Ascending aorta (tissue), 2 donors: ENCODE measurements around the gene SNRNP48. TPM values are rescaled to one million over a fixed set of nuclear protein-coding genes. Genes with fewer than 3 reads are reported as not detected.

ENCODE experiments used
- DNase-seq, 2 donors: peaks; one replicate each; pipeline ENCODE4 v3.0.0-alpha.2; 2019; ENCODE audit warnings: low spot score in 2 of 2
- H3K27ac ChIP-seq, 2 donors: fragments of 200-600 bp; sonication (generic); one replicate each; pipeline ENCODE4 v1.5.1; 2016 to 2017; ENCODE audit warnings: mild to moderate bottlenecking in 1 of 2
- H3K27me3 ChIP-seq: fragments of 200-600 bp; sonication (generic); one replicate; pipeline ENCODE4 v1.5.1; 2017
- H3K36me3 ChIP-seq, 2 donors: fragments of 200-600 bp; sonication (generic); one replicate each; pipeline ENCODE4 v1.5.1; 2016
- H3K4me1 ChIP-seq, 2 donors: fragments of 200-600 bp; sonication (generic); one replicate each; pipeline ENCODE4 v1.5.1; 2016 to 2017; ENCODE audit warnings: mild to moderate bottlenecking in 1 of 2
- H3K4me3 ChIP-seq, 2 donors: fragments of 200-600 bp; sonication (generic); one replicate each; pipeline ENCODE4 v1.5.1; 2016 to 2017; ENCODE audit warnings: mild to moderate bottlenecking in 1 of 2
- H3K9me3 ChIP-seq, 2 donors: fragments of 200-600 bp; sonication (generic); one replicate each; pipeline ENCODE4 v1.5.1; 2016
- intact Hi-C: fragments of 100-400 bp; cut with DNase I; formaldehyde crosslinking; loops from one replicate; pipeline ENCODE4 v1.15.1; 2023
- total RNA-seq: library from RNA; depleted of rRNA; stranded (reverse); fragments of >200 nt; gene quantifications from one replicate; pipeline ENCODE4 v1.1.0, GENCODE V29; 2016
- TF ChIP-seq, protein P1 (sequence below), 3 experiments: fragments of 200-600 bp in 2 of 3; fragments of 450-650 bp in 1 of 3; sonication (generic) in 2 of 3; IDR thresholded peaks; one replicate each; pipeline ENCODE4 v1.5.1; 2016 to 2019; ENCODE audit warnings: antibody characterized with exemption in 3 of 3, mild to moderate bottlenecking in 1 of 3, moderate library complexity in 1 of 3

SNRNP48 gene
- total RNA-seq, 1 donor from 2014 or later: 1.3 TPM

- TF ChIP-seq, protein P1, sequence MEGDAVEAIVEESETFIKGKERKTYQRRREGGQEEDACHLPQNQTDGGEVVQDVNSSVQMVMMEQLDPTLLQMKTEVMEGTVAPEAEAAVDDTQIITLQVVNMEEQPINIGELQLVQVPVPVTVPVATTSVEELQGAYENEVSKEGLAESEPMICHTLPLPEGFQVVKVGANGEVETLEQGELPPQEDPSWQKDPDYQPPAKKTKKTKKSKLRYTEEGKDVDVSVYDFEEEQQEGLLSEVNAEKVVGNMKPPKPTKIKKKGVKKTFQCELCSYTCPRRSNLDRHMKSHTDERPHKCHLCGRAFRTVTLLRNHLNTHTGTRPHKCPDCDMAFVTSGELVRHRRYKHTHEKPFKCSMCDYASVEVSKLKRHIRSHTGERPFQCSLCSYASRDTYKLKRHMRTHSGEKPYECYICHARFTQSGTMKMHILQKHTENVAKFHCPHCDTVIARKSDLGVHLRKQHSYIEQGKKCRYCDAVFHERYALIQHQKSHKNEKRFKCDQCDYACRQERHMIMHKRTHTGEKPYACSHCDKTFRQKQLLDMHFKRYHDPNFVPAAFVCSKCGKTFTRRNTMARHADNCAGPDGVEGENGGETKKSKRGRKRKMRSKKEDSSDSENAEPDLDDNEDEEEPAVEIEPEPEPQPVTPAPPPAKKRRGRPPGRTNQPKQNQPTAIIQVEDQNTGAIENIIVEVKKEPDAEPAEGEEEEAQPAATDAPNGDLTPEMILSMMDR (IDR thresholded peaks at IDR 0.05): no peak
- H3K9me3 ChIP-seq: no peaks in the 10 kb centered on the region
- intact Hi-C loops: no loop called here
- no peak overlapping the region for H3K4me3 ChIP-seq
- no peak for DNase-seq
- no peaks in the 10 kb centered on the region for H3K4me1 ChIP-seq
- no peak overlapping the region for H3K27ac ChIP-seq
- no peaks in the 10 kb centered on the region for H3K27me3 ChIP-seq
- H3K36me3 ChIP-seq: no peaks in the 10 kb centered on the region
Observed at GRCh38 chr6:7644417-7644816, 54.4 kb downstream of the SNRNP48 start.

GRCh38 chr6:7646394-7646793 is 56.4 kb downstream of the SNRNP48 start:
- Histone ChIP-seq H3K4me1 (no peaks in the 10 kb centered on the region), H3K27me3 (no peaks in the 10 kb centered on the region), H3K36me3 (no peaks in the 10 kb centered on the region), H3K4me3 (no peak overlapping the region), H3K9me3 (no peaks in the 10 kb centered on the region), H3K27ac (no peak overlapping the region)
- DNase-seq: no peak
- TF ChIP-seq, protein P1 (IDR thresholded peaks at IDR 0.05): no peak
- intact Hi-C loops: no loop called here

- no peaks in the 10 kb centered on the region for H3K27me3 ChIP-seq
- H3K9me3 ChIP-seq: no peaks in the 10 kb centered on the region
- H3K4me1 ChIP-seq: no peaks in the 10 kb centered on the region
- no peak overlapping the region for H3K4me3 ChIP-seq
- H3K27ac ChIP-seq: no peak overlapping the region
- TF ChIP-seq, protein P1 (IDR thresholded peaks at IDR 0.05): no peak
- intact Hi-C loops: no loop called here
- no peak for DNase-seq
- H3K36me3 ChIP-seq: no peaks in the 10 kb centered on the region
Observed at GRCh38 chr6:7647504-7647903, 57.5 kb downstream of the SNRNP48 start.

DNA sequence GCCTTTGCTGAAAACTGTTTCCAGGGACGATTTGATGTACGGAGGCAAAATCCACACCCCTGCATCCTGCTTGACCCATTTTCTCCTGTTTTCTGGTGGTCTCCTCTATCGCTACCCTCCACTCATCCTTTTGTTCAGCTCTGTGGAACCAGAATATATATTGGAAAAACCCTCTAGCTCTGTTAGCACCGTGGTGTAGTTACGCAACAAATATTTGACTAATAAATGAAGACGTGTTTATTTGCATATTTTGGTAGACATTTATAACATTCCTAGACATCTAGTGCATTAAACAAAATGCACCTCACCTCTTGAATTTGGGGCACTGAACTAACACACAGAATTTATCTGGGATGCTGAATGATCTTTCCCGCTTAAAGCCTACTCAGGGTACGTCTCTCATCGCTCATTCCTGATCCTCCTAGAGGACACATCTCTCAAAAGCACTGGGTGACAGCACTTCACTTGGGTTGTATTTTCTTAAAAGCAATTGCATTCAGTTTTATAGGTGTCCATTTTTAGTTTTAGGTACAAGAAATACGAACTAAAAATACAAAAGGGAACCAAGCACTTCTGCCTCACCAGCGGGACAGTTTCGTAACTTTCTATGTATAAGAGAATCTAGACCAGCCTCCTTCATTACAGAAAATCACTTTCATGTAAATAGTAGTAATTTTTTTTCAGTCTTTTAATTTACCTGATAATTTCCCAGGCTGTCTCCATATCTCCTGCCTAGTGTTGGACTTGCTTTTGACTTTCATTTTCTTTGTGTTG is 59.2 kb downstream of the SNRNP48 start:
- intact Hi-C loops: no loop called here
- no peak for DNase-seq
- TF ChIP-seq, protein P1 (IDR thresholded peaks at IDR 0.05): no peak
- no peak overlapping the region for H3K4me3 ChIP-seq
- H3K27ac ChIP-seq: no peak overlapping the region
- no peaks in the 10 kb centered on the region for H3K9me3 ChIP-seq
- no peaks in the 10 kb centered on the region for H3K27me3 ChIP-seq
- H3K4me1 ChIP-seq: no peaks in the 10 kb centered on the region
- H3K36me3 ChIP-seq: no peaks in the 10 kb centered on the region

- intact Hi-C loops: no loop called here
- Histone ChIP-seq H3K9me3 (no peaks in the 10 kb centered on the region), H3K27ac (no peak overlapping the region), H3K4me1 (no peaks in the 10 kb centered on the region), H3K4me3 (no peak overlapping the region), H3K36me3 (no peaks in the 10 kb centered on the region), H3K27me3 (no peaks in the 10 kb centered on the region)
- DNase-seq: no peak
- TF ChIP-seq, protein P1 (IDR thresholded peaks at IDR 0.05): no peak
Observed at GRCh38 chr6:7650878-7651277, 60.9 kb downstream of the SNRNP48 start.
